MM.1S (cell line): ENCODE measurements around the gene FALEC.

Experiments used
- DNase-seq: peaks from one replicate; pipeline ENCODE4 v3.0.0-alpha.2; 2015
- H2AFZ ChIP-seq: fragments of 300-600 bp; sonication (generic); 2 replicates; pipeline ENCODE4 v1.6.0; 2016; ENCODE audit warnings: antibody characterized with exemption, low read length
- H3F3A ChIP-seq: fragments of 300-600 bp; sonication (generic); 2 replicates; pipeline ENCODE4 v1.6.1; 2016; ENCODE audit warnings: mild to moderate bottlenecking, antibody characterized with exemption, low read length, moderate library complexity, mixed read lengths; ENCODE audit not compliant: insufficient read depth
- H3K27ac ChIP-seq: fragments of 300-600 bp; sonication (generic); 2 replicates; pipeline ENCODE4 v1.5.1; 2016; ENCODE audit warnings: mild to moderate bottlenecking, low read length
- H3K27me3 ChIP-seq: fragments of 300-600 bp; sonication (generic); replicated peaks from 2 replicates; pipeline ENCODE4 v1.6.0; 2016; ENCODE audit warnings: low read length; ENCODE audit not compliant: insufficient read depth
- H3K36me3 ChIP-seq: fragments of 300-600 bp; sonication (generic); replicated peaks from 2 replicates; pipeline ENCODE4 v1.6.1; 2016; ENCODE audit warnings: mild to moderate bottlenecking, low read length, mixed read lengths; ENCODE audit not compliant: insufficient read depth
- H3K4me1 ChIP-seq: fragments of 300-600 bp; sonication (generic); 2 replicates; pipeline ENCODE4 v1.6.1; 2016; ENCODE audit warnings: low read length, mixed read lengths
- H3K4me2 ChIP-seq: fragments of 300-600 bp; sonication (generic); 2 replicates; pipeline ENCODE4 v1.6.0; 2016; ENCODE audit warnings: low read depth, low read length
- H3K4me3 ChIP-seq: fragments of 300-600 bp; sonication (generic); 2 replicates; pipeline ENCODE4 v1.5.1; 2016; ENCODE audit warnings: low read length, mixed read lengths
- H3K79me2 ChIP-seq: fragments of 300-600 bp; sonication (generic); 2 replicates; pipeline ENCODE4 v1.6.1; 2016; ENCODE audit warnings: mixed run types, low read length, mixed read lengths
- H3K9ac ChIP-seq: fragments of 300-600 bp; sonication (generic); 2 replicates; pipeline ENCODE4 v1.6.1; 2016; ENCODE audit warnings: low read length, mixed read lengths
- H3K9me2 ChIP-seq: fragments of 300-600 bp; sonication (generic); replicated peaks from 2 replicates; pipeline ENCODE4 v1.6.1; 2016; ENCODE audit warnings: mild to moderate bottlenecking, low read length, mixed read lengths; ENCODE audit not compliant: insufficient read depth
- H3K9me3 ChIP-seq: fragments of 300-600 bp; sonication (generic); replicated peaks from 2 replicates; pipeline ENCODE4 v1.6.1; 2016; ENCODE audit warnings: mild to moderate bottlenecking, low read length, mixed read lengths; ENCODE audit not compliant: insufficient read depth
- H4K20me1 ChIP-seq: fragments of 300-600 bp; sonication (generic); 2 replicates; pipeline ENCODE4 v1.6.1; 2016; ENCODE audit warnings: mild to moderate bottlenecking, low read length, moderate library complexity, mixed read lengths; ENCODE audit not compliant: insufficient read depth
- CTCF ChIP-seq: fragments of 300-600 bp; sonication (generic); IDR thresholded peaks from 2 replicates; pipeline ENCODE4 v1.5.1; 2016; ENCODE audit warnings: antibody characterized with exemption, low read length, mixed read lengths
- EZH2 ChIP-seq: fragments of 300-600 bp; sonication (generic); optimal IDR thresholded peaks from 2 replicates; pipeline ENCODE3; 2017; ENCODE audit warnings: low read depth, mild to moderate bottlenecking, antibody characterized with exemption, low read length, mixed read lengths
- EZH2phosphoT487 ChIP-seq: fragments of 300-600 bp; sonication (generic); IDR thresholded peaks from 2 replicates; pipeline ENCODE4 v1.6.1; 2018; ENCODE audit warnings: antibody characterized with exemption, low read length

FALEC gene

GRCh38 chr1:150476754-150477153 is 38.8 kb upstream of the FALEC start:
- no peak overlapping the region for H3K4me2 ChIP-seq
- H3K4me3 ChIP-seq, result no peak overlapping the region
- no peaks in the 10 kb centered on the region for H4K20me1 ChIP-seq
- H3K4me1 ChIP-seq, result no peaks in the 10 kb centered on the region
- H3K9me3 ChIP-seq, result no peaks in the 10 kb centered on the region
- TF ChIP-seq EZH2 (no peak), CTCF (no peak), EZH2phosphoT487 (no peak)
- H3K9me2 ChIP-seq, result no peaks in the 10 kb centered on the region
- no peaks in the 10 kb centered on the region; the same call in 1 of the 2 replicates for H3K36me3 ChIP-seq
- no peaks in the 10 kb centered on the region for H3K27me3 ChIP-seq
- DNase-seq, result no peak
- H3F3A ChIP-seq, result no peaks in the 10 kb centered on the region
- no peaks in the 10 kb centered on the region for H3K79me2 ChIP-seq
- no peak overlapping the region for H2AFZ ChIP-seq
- no peak overlapping the region for H3K27ac ChIP-seq
- no peak overlapping the region for H3K9ac ChIP-seq

DNA sequence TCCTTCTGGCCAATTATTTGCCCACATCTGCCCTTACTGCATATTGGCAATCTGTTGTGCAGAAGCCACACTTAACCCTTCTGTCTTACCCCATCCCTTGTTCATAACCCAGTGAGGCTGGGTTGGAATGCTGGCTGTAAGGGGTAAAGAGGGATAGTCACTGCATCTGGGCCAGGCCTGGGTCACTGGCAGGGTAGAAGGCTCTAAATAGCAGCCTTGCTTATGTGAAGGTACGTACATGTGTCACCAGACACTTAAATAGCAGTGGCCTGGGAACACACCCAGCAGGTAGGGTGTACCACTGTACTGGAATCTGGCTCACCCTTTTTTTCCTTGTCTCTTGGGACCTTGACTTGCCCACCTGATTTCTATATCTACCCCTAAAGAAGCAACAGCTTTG is 38.2 kb upstream of the FALEC start:
- H3K9ac ChIP-seq, result no peak overlapping the region

DNA sequence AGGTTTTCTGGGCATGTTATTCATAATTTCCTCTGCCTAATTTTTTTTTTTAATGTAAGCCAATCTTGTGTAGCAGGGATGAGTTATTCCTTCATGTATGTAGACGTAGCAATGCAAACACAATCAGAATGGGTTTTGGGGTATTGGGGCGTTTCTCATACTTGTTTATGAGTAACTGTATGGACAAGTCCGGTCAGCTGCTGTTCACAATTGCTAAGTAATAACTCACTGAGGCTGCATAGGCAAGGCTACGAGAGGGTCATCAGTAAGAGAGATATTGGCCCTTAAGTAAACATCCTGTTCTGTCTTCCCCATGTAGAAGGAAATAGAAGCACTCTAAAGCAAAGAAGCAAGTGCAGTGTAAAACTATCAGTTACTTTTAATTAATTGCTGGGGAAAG is 37.8 kb upstream of the FALEC start:
- Histone ChIP-seq H2AFZ (no peak overlapping the region), H4K20me1 (no peaks in the 10 kb centered on the region), H3K36me3 (no peaks in the 10 kb centered on the region), H3K9ac (no peak overlapping the region), H3K27me3 (no peaks in the 10 kb centered on the region), H3K9me2 (no peaks in the 10 kb centered on the region), H3F3A (no peaks in the 10 kb centered on the region), H3K27ac (no peak overlapping the region), H3K4me3 (no peak overlapping the region), H3K4me1 (no peaks in the 10 kb centered on the region), H3K4me2 (no peak overlapping the region), H3K79me2 (no peaks in the 10 kb centered on the region), H3K9me3 (no peaks in the 10 kb centered on the region)
- no peak for TF ChIP-seq CTCF
- TF ChIP-seq EZH2phosphoT487, result no peak
- TF ChIP-seq EZH2, result no peak
- DNase-seq, result no peak

More for the DNA sequence above, 38.2 kb upstream of the FALEC start:
- H4K20me1 ChIP-seq, result no peaks in the 10 kb centered on the region
- TF ChIP-seq EZH2phosphoT487 (no peak), CTCF (no peak)
- H3K4me2 ChIP-seq, result no peak overlapping the region
- no peaks in the 10 kb centered on the region for H3K79me2 ChIP-seq
- DNase-seq, result no peak
- no peak overlapping the region for H3K27ac ChIP-seq
- no peaks in the 10 kb centered on the region for H3K9me3 ChIP-seq
- H3K4me3 ChIP-seq, result no peak overlapping the region
- no peaks in the 10 kb centered on the region; the same call in 1 of the 2 replicates for H3K36me3 ChIP-seq
- no peaks in the 10 kb centered on the region for H3K27me3 ChIP-seq
- H2AFZ ChIP-seq, result no peak overlapping the region
- H3F3A ChIP-seq, result no peaks in the 10 kb centered on the region
- H3K4me1 ChIP-seq, result no peaks in the 10 kb centered on the region
- H3K9me2 ChIP-seq, result no peaks in the 10 kb centered on the region

GRCh38 chr1:150479370-150479769 is 36.2 kb upstream of the FALEC start:
- TF ChIP-seq CTCF (no peak), EZH2 (no peak), EZH2phosphoT487 (no peak)

More at GRCh38 chr1:150479370-150479769, 36.2 kb upstream of the FALEC start:
- Histone ChIP-seq H3K9ac (no peak overlapping the region), H3K27me3 (no peaks in the 10 kb centered on the region), H3K9me2 (no peaks in the 10 kb centered on the region), H3K4me1 (no peaks in the 10 kb centered on the region), H3F3A (no peaks in the 10 kb centered on the region), H3K27ac (no peak overlapping the region), H3K4me2 (no peak overlapping the region), H3K79me2 (no peaks in the 10 kb centered on the region), H3K36me3 (no peaks in the 10 kb centered on the region), H3K4me3 (no peak overlapping the region), H4K20me1 (no peaks in the 10 kb centered on the region), H3K9me3 (no peaks in the 10 kb centered on the region), H2AFZ (no peak overlapping the region)
- DNase-seq, result no peak
